K562 (cell line): ENCODE data around the gene AP1M1. TPM values are rescaled to one million over a fixed set of nuclear protein-coding genes. Genes with fewer than 3 reads are reported as not detected.

Source experiments
- ARID3A ChIP-seq: IDR thresholded peaks from 2 replicates; pipeline ENCODE4 v1.6.1; 2012; ENCODE audit warnings: low read depth, low read length, improper control_type of control experiment, borderline replicate concordance
- CREB5 ChIP-seq: fragments of 250-450 bp; sonication (Bioruptor Pico); IDR thresholded peaks from 2 replicates; pipeline ENCODE4 v1.5.0; 2020; ENCODE audit warnings: mild to moderate bottlenecking
- CSDE1 ChIP-seq, 2 experiments: fragments of 450-650 bp; IDR thresholded peaks; 2 replicates each; pipeline ENCODE4 v1.6.1; 2016; ENCODE audit warnings: mild to moderate bottlenecking in 1 of 2
- DACH1 ChIP-seq: fragments of 450-650 bp; IDR thresholded peaks from 2 replicates; pipeline ENCODE4 v1.6.1; 2018; ENCODE audit not compliant: partially characterized antibody
- EGR1 ChIP-seq: fragments of 450-650 bp; conservative IDR thresholded peaks from 2 replicates; pipeline ENCODE4 v1.6.1; 2017; ENCODE audit warnings: mild to moderate bottlenecking
- GATA2 ChIP-seq: sonication (generic); formaldehyde crosslinking; IDR thresholded peaks from 2 replicates; pipeline ENCODE4 v1.4.0; 2020; ENCODE audit warnings: mild to moderate bottlenecking, missing genetic modification reagents
- HNRNPUL1 ChIP-seq: fragments of 200-400 bp; formaldehyde crosslinking; IDR thresholded peaks from 2 replicates; pipeline ENCODE4 v1.6.1; 2017; ENCODE audit warnings: low read length
- MIER1 ChIP-seq: fragments of 450-650 bp; IDR thresholded peaks from 2 replicates; pipeline ENCODE4 v1.6.1; 2016; ENCODE audit warnings: antibody characterized with exemption, mild to moderate bottlenecking, low read depth
- NKRF ChIP-seq: fragments of 450-650 bp; IDR thresholded peaks from 2 replicates; pipeline ENCODE4 v1.6.1; 2016; ENCODE audit warnings: borderline replicate concordance
- PATZ1 ChIP-seq: fragments of 250-450 bp; sonication (Bioruptor Pico); IDR thresholded peaks from 2 replicates; pipeline ENCODE4 v1.5.0; 2020; ENCODE audit warnings: mild to moderate bottlenecking, borderline replicate concordance
- POLR2AphosphoS2 ChIP-seq: IDR thresholded peaks from 2 replicates; pipeline ENCODE4 v1.6.1; 2012; ENCODE audit warnings: low read length, improper control_type of control experiment
- RFX7 ChIP-seq: fragments of 250-450 bp; sonication (Bioruptor Pico); IDR thresholded peaks from 2 replicates; pipeline ENCODE4 v1.5.1; 2021; ENCODE audit warnings: mild to moderate bottlenecking
- SUPT5H ChIP-seq: fragments of 450-650 bp; IDR thresholded peaks from 2 replicates; pipeline ENCODE4 v1.6.1; 2016
- TAF9B ChIP-seq: fragments of 450-650 bp; IDR thresholded peaks from 2 replicates; pipeline ENCODE4 v1.6.1; 2018; ENCODE audit warnings: mild to moderate bottlenecking; ENCODE audit not compliant: partially characterized antibody
- THRAP3 ChIP-seq: fragments of 450-650 bp; IDR thresholded peaks from 2 replicates; pipeline ENCODE4 v1.6.1; 2016; ENCODE audit warnings: mild to moderate bottlenecking, inconsistent platforms, borderline replicate concordance
- ZBTB49 ChIP-seq: sonication (generic); formaldehyde crosslinking; IDR thresholded peaks from 2 replicates; pipeline ENCODE4 v1.8.0; 2022; ENCODE audit warnings: missing genetic modification reagents, mild to moderate bottlenecking, borderline replicate concordance
- ZNF75A ChIP-seq: fragments of 450-650 bp; formaldehyde crosslinking; IDR thresholded peaks from 2 replicates; pipeline ENCODE4 v1.4.0; 2020; ENCODE audit warnings: mild to moderate bottlenecking
- ZNF780A ChIP-seq: fragments of 250-450 bp; sonication (Bioruptor Pico); IDR thresholded peaks from 2 replicates; pipeline ENCODE4 v1.5.0; 2021; ENCODE audit warnings: mild to moderate bottlenecking
- ZNF79 ChIP-seq: fragments of 250-450 bp; sonication (Bioruptor Pico); IDR thresholded peaks from 2 replicates; pipeline ENCODE4 v1.4.0; 2020; ENCODE audit warnings: low read depth, mild to moderate bottlenecking, moderate library complexity
- polyA plus RNA-seq, 8 experiments: library from polyadenylated mRNA; depleted of rRNA in 4 of 8; stranded (reverse) in 5 of 8; unstranded in 3 of 8; fragments of >200 nt; fragmentation: Nextera tagmentation in 2 of 8; fragmentation: Illumina TruSeq in 1 of 8; extraction: Ambion mirVana in 2 of 8; extraction: Trizol in 1 of 8; gene quantifications; 2 replicates each; pipeline versions ENCODE4 v1.2.1 to v1.2.3, GENCODE V29; 2011 to 2014; ENCODE audit warnings: inconsistent platforms in 1 of 8, missing spikeins in 1 of 8
- total RNA-seq, 7 experiments: library from RNA; depleted of rRNA in 6 of 7; stranded (reverse); fragments of >200 nt in 6 of 7; fragmentation: Illumina TruSeq in 2 of 7; extraction: Trizol in 2 of 7; gene quantifications; 2 replicates each; pipeline versions ENCODE4 v1.2.1 to v1.2.3, GENCODE V29; 2011 to 2021; ENCODE audit warnings: low replicate concordance in 1 of 7

Gene AP1M1
- total and polyA plus RNA-seq, 9 of the 15 experiments (the other 6 are each of a cell fraction or from before 2014, with no cell fraction given): 0.87 to 56.2 (median 29.1) TPM

GRCh38 chr19:16197188-16197621 lies 506 bp upstream of the AP1M1 start (continued):
- TF ChIP-seq HNRNPUL1: no peak
- no peak for TF ChIP-seq TAF9B
- TF ChIP-seq ZNF780A (CRISPR knock-in tag): no peak
- no peak for TF ChIP-seq CSDE1 (IDR thresholded peaks at IDR 0.05)
- TF ChIP-seq ARID3A: peak; percentile 81
- TF ChIP-seq THRAP3: no peak
- no peak for TF ChIP-seq PATZ1 (CRISPR knock-in tag)
- 0 out of 2 replicates have a peak, but pooled peaks have one; percentile 4 for TF ChIP-seq EGR1
- peak; percentile 61 for TF ChIP-seq GATA2 (CRISPR knock-in tag)
- no peak for TF ChIP-seq ZNF75A
- peak; percentile 45 for TF ChIP-seq DACH1
- TF ChIP-seq SUPT5H: no peak
- TF ChIP-seq CREB5 (CRISPR knock-in tag): no peak
- 0 out of 2 replicates have a peak, but pooled peaks have one; percentile 26 for TF ChIP-seq MIER1
- TF ChIP-seq RFX7 (CRISPR knock-in tag): no peak
- no peak for TF ChIP-seq ZBTB49
- TF ChIP-seq POLR2AphosphoS2: no peak
- TF ChIP-seq ZNF79: no peak
- no peak for TF ChIP-seq NKRF
